Muscle of arm (tissue), 12 donors: Measurements from ENCODE around the gene SFXN5. TPM values are rescaled to one million over a fixed set of nuclear protein-coding genes. Genes with fewer than 3 reads are reported as not detected.

Experiments
- DNase-seq: peaks from one replicate; pipeline ENCODE4 v3.0.0-alpha.2; 2013
- polyA plus RNA-seq, 12 donors: library from polyadenylated mRNA; unstranded; fragments of 120-200 nt; gene quantifications; one replicate each; pipeline ENCODE4 v1.2.1, GENCODE V29; 2013; ENCODE audit not compliant: insufficient read length in 12 of 12

The SFXN5 gene
- polyA plus RNA-seq, 12 donors: 4.9 to 10.6 (median 6.7) TPM; not detected in 1

- DNase-seq: no peak
Observed at GRCh38 chr2:72942293-72942692, 129.2 kb downstream of the SFXN5 start.

GRCh38 chr2:72940786-72941185 lies 130.7 kb downstream of the SFXN5 start:
- DNase-seq: no peak

- DNase-seq: no peak
Observed at GRCh38 chr2:72940361-72940760, 131.2 kb downstream of the SFXN5 start.

GRCh38 chr2:72938455-72938854 lies 133.1 kb downstream of the SFXN5 start:
- DNase-seq: no peak

- no peak for DNase-seq
Observed at GRCh38 chr2:72937356-72937669, 134.2 kb downstream of the SFXN5 start.

- DNase-seq: no peak
Observed at GRCh38 chr2:72936660-72937355, 134.7 kb downstream of the SFXN5 start.

- no peak for DNase-seq
Observed at GRCh38 chr2:72935611-72935957, 135.9 kb downstream of the SFXN5 start.

GRCh38 chr2:72934683-72935610 lies 136.6 kb downstream of the SFXN5 start:
- DNase-seq: no peak

- no peak for DNase-seq
Observed at GRCh38 chr2:72933646-72934151, 137.8 kb downstream of the SFXN5 start.

GRCh38 chr2:72933207-72933606 lies 138.3 kb downstream of the SFXN5 start:
- no peak for DNase-seq

- DNase-seq: no peak
Observed at GRCh38 chr2:72932805-72933204, 138.7 kb downstream of the SFXN5 start.

GRCh38 chr2:72932045-72932740 lies 139.3 kb downstream of the SFXN5 start:
- no peak for DNase-seq

GRCh38 chr2:72931280-72931910 lies 140.1 kb downstream of the SFXN5 start:
- DNase-seq: no peak

- DNase-seq: no peak
Observed at GRCh38 chr2:72929010-72929409, 142.5 kb downstream of the SFXN5 start.

- DNase-seq: no peak
Observed at GRCh38 chr2:72927619-72928550, 143.6 kb downstream of the SFXN5 start.

GRCh38 chr2:72926811-72927465 lies 144.6 kb downstream of the SFXN5 start:
- no peak for DNase-seq

- DNase-seq: no peak
Observed at GRCh38 chr2:72926368-72926767, 145.1 kb downstream of the SFXN5 start.

- no peak for DNase-seq
Observed at GRCh38 chr2:72925328-72925943, 146.1 kb downstream of the SFXN5 start.

GRCh38 chr2:72924353-72925240 lies 146.9 kb downstream of the SFXN5 start:
- DNase-seq: no peak
